LNCaP clone FGC (cell line): Measurements from ENCODE around the gene CEP85L.

Source experiments
- DNase-seq: peaks from one replicate; pipeline ENCODE4 v3.0.0-alpha.2; 2011; ENCODE audit warnings: low read depth
- H3K4me3 ChIP-seq: 2 replicates; pipeline ENCODE4 v1.5.1; 2011; ENCODE audit warnings: mild to moderate bottlenecking, low read depth, low read length, control low read depth
- CTCF ChIP-seq: IDR thresholded peaks from 2 replicates; pipeline ENCODE4 v1.5.1; 2012; ENCODE audit warnings: mild to moderate bottlenecking; ENCODE audit not compliant: control insufficient read depth, insufficient read depth; ENCODE audit errors: extremely low read depth

The CEP85L gene

GRCh38 chr6:118586746-118587485 lies 64.5 kb downstream of the CEP85L start:
- TF ChIP-seq CTCF, result no peak
- H3K4me3 ChIP-seq, result no peak overlapping the region
- DNase-seq, result no peak

GRCh38 chr6:118584911-118585310 lies 66.5 kb downstream of the CEP85L start:
- no peak overlapping the region for H3K4me3 ChIP-seq

GRCh38 chr6:118581489-118581959 lies 69.9 kb downstream of the CEP85L start:
- no peak overlapping the region for H3K4me3 ChIP-seq
- no peak for DNase-seq
- no peak for TF ChIP-seq CTCF

More at GRCh38 chr6:118584911-118585310, 66.5 kb downstream of the CEP85L start:
- no peak for TF ChIP-seq CTCF
- no peak for DNase-seq

- peak; percentile 39 for DNase-seq
- H3K4me3 ChIP-seq, result no peak overlapping the region
- TF ChIP-seq CTCF, result peak; percentile 72
Measured at GRCh38 chr6:118580585-118581419, 70.6 kb downstream of the CEP85L start.

- H3K4me3 ChIP-seq, result no peak overlapping the region
- TF ChIP-seq CTCF, result no peak
- no peak for DNase-seq
Measured at GRCh38 chr6:118579786-118580185, 71.6 kb downstream of the CEP85L start.

- H3K4me3 ChIP-seq, result no peak overlapping the region
- TF ChIP-seq CTCF, result no peak
- no peak for DNase-seq
Measured at GRCh38 chr6:118578617-118579016, 72.8 kb downstream of the CEP85L start.

GRCh38 chr6:118577972-118578371 lies 73.4 kb downstream of the CEP85L start:
- no peak overlapping the region for H3K4me3 ChIP-seq
- no peak for TF ChIP-seq CTCF
- no peak for DNase-seq
